SW 1271 (cell line): Measurements from ENCODE around the gene HS6ST1.
A peak's percentile ranks its signal among the peaks of the same experiment; 100 is the strongest.
"Not testable (repeated sequence)": the region's sequence is repeated elsewhere in the genome, so short reads cannot be mapped to it uniquely, and the experiment has no call there.

Source experiments
- DNase-seq, 2 experiments: peaks; one replicate each; lab custom pipeline; 2025; lab: John Stamatoyannopoulos, UW

Gene HS6ST1

DNA sequence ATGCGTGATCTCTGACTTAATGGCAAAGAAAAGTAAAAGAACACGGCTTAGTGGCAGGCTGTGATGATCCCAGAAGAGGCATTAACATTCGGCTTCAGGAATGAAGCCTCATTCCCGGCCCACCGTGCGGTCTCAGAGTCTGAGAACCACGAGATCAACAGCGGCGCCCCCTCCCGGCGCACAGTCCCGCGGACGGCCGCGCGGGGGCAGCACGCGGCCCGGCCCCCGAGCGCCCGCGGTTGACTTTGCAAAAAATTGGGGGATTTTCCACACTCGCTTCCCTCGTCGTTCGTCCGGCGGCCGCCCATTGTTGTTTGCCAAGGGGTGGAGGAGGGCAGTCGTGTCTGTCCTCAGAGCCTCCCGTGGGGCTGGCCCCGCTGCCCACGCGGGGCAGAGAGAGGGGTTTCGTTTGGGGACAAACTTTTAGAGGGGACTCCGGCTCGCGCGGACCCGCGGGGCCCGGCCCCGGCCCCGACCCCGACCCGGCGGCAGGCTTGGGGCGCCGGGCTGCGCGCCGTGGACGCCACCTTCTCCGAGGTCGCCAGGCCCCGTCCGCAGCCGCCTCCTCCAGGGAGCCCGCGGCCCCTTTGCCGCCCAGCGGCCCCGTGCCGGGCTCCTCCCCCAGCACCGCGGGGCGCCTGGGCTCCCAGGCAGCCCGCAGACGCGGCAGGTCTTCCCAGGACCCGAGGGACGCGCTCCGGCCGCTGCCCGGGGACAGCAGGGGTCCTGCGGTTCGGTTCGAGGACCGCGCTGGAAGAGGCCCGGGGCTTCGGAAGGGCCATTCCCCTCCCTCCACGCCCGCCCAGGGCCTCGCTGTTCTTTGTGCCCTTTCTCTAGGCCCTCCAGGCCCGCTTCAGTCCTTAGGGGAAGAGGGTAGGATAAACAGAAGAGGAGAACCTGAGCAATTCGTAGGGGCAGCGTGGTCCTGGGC, 3.4 kb upstream of the HS6ST1 start:
- peak; percentile 23 to 78 for DNase-seq

GRCh38 chr2:128320906-128321771, 2.5 kb upstream of the HS6ST1 start:
- no peak for DNase-seq

- DNase-seq, result no peak
Measured at GRCh38 chr2:128320192-128320905, 1.7 kb upstream of the HS6ST1 start.

DNA sequence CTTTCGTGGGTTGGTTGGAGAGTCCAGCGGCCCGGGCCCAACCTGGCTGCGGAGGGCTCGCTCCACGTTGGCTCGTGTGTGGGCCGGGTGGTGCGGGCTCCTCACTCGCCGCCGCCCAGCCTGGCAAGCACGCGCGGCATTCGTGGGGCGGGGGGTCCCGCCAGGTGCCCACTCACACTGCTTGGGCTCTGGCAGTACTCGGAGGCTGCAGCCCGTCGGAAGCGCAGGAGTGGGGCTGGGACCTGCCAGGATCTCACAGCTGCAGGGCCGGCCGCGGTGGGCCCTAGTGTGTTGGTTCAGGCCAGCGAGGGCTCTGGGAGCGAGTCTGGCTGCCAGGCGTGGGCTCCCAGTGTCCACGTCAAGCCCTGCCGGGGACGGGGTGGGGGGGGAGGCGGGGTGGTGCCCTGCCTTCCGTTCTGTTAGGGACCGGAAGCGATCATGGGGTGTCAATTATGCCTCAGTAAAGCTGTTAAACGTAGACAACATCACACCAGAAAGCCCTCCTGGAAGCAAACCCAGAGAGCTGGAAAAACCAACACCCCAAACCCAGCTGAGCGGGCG, 1.0 kb upstream of the HS6ST1 start:
- DNase-seq, result no peak

- DNase-seq, result not testable (repeated sequence)
Measured at GRCh38 chr2:128318245-128318644, 423 bp downstream of the HS6ST1 start.

GRCh38 chr2:128317899-128318225, 806 bp downstream of the HS6ST1 start:
- DNase-seq, result not testable (repeated sequence)

- no peak for DNase-seq
Measured at GRCh38 chr2:128317181-128317898, 1.3 kb downstream of the HS6ST1 start.

DNA sequence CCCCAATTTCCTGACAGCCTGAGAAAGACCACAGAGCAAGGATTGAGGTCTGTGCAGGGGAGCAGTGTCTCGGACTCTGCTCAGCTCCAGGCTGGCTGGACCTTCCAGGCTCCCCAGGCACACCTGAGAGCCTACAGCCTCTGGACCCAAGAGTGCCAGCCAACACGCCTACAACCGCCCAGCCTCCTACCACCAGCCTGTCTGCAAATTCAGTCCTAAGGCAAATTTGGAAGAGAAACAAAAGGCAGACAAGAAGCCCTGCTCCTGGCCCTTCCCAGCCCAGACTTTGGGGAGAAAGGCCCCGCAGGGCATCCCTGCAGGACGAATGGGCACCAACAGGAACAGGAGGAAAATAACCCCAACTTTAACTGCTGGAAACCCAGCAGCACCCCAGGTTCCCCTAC, 1.9 kb downstream of the HS6ST1 start:
- DNase-seq, result no peak

- no peak for DNase-seq
Measured at GRCh38 chr2:128315829-128316776, 2.6 kb downstream of the HS6ST1 start.

DNA sequence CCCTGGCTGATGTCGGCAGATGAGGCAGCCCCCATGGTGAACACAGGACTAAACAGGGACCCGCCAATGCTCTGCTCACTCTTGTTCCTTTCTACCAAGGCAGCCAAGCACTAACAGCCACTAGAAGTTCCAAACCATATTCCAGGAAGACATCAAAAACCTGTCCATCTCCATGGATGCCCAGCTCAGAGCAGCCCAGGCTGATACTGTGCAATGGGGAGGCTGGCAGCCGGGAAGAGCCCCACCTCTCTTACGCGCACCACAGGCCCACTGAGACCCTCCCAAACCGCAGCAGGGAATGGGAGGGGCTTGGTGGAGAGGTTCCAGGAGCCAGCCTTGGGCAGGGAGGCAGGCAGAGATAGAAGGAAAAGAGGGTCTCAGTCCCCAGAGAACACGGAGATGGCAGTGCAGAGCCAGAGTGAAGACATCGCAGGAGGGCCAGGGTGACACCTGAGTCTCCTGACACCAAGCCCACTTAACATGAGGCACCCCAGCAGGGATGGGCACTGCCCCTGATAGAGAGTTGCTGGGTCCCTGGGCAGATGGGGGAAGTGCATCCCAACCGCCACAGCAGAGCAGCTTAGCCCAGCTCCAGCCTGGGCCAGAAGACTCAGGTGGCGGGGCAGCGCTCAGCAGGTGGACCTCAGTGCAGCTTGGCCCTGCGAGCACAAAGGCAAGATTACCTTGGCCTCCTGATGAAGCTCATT, 3.4 kb downstream of the HS6ST1 start:
- no peak for DNase-seq

GRCh38 chr2:128314348-128315121, 4.1 kb downstream of the HS6ST1 start:
- no peak for DNase-seq

DNA sequence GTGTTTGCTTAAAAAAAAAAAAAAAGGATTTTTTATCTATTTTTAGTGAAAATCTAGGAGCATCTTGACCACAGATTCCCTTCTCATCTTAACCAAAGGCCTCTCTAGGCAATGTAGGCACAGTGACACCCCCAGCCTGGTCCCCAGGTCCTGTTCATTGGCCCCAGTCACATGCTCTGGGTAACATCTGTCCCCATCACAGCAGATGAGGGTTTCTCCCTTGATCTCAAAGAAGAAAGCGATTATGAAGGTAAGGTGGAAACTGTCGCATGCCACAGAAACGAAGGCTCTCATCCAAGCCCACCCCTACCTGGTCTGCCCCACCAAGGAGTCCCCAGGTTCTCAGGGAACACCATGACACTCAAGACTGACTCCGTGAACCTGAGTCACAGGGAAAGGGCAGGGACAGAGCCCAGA, 4.7 kb downstream of the HS6ST1 start:
- no peak for DNase-seq

DNA sequence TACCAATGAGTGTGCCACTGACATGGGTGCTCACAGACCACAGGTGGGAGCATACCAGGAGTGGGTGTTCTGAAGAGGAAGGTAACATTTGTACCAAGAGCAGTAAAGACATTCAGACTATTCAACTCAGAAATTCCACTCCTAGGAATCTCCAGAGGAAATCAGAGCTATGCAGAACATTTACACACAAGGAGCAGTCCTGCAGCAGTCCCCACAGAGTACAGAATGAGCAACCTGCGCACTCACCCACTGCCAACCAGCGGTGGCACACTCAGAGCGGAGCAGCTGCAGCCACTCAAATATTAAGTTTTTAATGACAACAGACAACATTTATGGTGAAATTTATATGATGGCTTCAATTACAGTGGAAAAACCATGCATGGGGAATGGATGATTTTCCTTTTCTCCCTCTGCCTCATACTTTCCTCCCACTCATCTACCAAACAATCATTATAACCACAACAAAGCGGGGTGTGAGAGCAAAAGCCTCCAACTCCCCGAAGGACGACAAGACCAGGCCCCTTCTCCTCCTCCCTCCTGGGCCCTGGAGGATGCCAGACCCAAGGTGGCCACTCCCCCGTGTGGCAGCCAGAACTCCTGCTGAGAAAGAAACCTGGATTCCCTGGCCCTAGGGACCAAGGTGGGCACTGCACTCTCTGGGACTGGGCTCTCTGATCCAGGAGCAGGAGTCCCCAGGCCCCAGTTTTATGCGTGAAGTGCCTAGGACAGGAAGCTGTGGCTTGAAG, 5.4 kb downstream of the HS6ST1 start:
- peak in 1 of 2 experiments; percentile 6 for DNase-seq

- DNase-seq, result no peak
Measured at GRCh38 chr2:128312411-128312810, 6.3 kb downstream of the HS6ST1 start.

GRCh38 chr2:128311755-128312341, 6.8 kb downstream of the HS6ST1 start:
- DNase-seq, result no peak

- no peak for DNase-seq
Measured at GRCh38 chr2:128311216-128311754, 7.4 kb downstream of the HS6ST1 start.

DNA sequence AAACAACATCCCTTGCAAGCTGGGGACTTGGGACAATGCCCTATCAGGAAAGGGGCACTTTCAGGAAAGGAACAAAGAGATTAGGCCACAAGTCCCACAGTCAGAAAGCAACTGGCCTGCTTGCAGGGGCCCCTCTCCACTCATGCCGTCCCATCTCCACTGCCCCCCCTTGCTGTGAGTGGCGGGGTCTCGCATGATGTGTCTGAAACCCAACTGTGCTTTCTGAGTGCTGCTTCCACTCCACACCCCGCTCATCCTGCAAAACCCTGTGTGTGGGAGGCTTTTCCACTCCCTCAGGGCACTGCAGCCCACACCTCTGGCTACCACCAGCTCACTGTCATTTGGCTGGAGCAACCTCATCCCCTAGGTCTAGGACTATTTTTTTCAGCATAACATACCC, 7.9 kb downstream of the HS6ST1 start:
- DNase-seq, result no peak
